Stimulated activated CD4-positive, alpha-beta T cell treated with anti-CD3 and anti-CD28 coated beads, Interleukin-1b, Interleukin-23, amount 100 ng/mL, for 1 hour (primary cell): Measurements from ENCODE around the gene DGKE.

Source experiments
- DNase-seq, 2 donors: peaks; one replicate each; pipeline ENCODE4 v3.0.0-alpha.2; 2020; ENCODE audit warnings: low read depth in 2 of 2

DGKE gene

DNA sequence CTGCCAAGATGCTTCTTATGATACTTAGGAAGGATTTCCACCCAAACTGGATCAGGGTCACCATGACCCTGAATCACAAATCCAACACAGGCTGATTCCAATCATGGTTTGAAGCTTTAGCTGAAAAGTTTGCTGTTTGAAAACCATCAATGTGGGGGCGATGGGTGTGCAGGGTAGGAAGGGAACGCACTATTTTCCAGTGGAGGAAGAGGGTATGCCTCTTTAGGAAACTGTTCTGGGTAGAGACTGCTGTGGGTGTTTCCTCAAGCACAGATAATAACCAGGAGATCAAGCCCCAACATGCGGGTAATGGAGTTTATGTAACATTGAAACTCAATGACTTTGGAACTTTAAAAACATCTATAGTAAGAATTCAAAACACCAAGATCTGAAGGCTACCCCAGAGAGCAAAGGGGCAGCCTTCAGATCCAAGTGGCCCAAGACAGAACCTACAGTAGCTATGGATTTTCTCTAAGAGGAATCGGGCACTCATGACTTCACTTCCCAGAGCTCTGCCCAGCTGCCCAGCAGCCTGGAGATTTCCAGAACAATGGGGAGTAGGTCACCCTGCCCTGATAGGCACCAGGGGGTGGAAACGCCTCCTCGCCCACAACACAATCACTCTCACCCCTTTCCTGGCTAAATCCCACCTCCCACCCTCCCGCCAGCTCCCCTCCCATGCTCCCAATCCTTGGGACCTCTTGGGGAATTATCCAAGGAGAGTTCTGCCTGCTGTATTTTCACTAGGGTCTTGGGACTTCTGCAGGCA is 57.1 kb downstream of the DGKE start:
- DNase-seq = no peak

DNA sequence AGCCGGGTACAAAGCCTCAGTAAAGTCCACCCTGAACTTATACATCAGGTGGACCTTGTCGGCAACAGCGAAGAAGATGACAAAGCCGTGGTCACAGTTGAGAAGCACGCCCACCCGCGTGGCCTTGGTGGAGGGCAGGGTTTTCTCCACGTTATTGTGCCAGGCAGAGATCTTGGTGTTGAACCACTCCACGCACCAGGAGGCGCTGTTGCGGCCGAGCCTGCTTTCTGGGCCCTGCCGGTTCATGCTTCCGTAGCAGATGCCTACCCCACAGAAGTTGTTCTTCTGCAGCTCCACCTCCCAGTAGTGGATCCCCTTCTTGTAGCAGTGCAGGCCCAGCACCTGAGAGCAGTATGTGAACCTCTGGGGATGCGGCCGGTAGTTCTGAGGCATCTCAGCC is 57.8 kb downstream of the DGKE start:
- peak in 1 of 2 donors; percentile 45 for DNase-seq

DNA sequence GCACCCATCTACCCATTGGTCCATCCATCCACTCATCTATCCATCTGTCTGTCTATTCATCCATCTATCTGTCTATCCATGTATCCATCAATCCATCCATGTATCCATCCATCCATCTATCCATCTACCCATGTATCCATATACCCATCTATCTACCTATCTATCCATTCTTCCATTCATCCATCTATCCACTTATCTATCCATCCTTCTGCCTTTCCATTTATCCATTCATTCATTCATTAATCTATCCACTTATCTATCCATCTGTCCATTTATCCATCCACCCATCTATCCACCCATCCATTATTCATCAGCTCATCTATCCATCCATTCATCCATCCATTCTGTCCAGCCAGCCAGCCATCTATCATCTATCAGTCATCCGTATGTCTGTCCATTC is 58.4 kb downstream of the DGKE start:
- no peak for DNase-seq

DNA sequence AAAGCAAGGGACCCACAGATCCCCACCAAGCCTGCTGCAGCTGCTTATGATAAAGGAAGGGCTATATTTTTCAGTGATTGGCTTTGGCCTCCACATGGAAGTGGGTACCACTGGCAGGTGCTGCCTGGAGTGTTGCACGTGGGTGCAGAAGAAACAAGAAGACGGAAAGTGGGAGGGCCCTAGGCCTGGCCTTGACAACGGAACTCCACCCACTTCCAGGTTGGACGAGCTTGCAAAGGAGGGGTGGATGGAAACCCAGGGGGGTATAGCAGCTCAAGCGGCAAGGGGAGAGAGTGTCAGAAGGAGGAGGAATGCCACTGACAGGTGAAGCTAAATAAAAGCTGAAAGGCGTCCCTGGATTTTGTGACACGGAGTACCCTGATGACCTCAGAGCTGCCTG is 59.6 kb downstream of the DGKE start:
- DNase-seq = no peak

DNA sequence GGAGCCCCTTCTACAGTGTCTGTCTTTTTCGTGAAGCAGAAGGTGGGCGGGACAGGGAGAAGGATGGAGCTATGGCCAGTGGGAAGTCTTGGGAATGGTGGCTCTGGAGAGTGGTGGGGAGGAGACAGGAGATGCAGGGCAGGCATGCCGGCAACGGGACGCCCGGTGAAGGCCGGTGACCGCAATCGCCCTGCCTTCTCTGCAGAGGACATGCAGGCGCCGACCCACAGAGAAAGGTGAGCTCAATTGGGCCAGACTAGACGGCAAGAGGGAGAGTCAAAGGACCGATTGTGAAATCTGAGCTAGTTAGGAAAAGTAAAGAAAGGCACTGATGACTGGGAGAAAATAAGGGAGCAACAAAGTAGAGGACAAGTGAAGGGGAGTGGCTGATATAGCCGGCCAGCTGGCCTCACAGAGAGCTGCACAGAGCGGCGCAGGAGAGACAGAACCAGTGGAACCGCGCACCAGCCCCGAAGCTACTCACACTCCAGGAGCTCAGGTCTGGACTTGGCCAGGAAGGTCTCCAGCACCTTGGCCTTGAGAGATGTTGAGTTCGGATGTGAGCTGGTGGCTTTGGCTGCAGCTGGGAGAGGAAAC is 61.0 kb downstream of the DGKE start:
- no peak for DNase-seq

DNA sequence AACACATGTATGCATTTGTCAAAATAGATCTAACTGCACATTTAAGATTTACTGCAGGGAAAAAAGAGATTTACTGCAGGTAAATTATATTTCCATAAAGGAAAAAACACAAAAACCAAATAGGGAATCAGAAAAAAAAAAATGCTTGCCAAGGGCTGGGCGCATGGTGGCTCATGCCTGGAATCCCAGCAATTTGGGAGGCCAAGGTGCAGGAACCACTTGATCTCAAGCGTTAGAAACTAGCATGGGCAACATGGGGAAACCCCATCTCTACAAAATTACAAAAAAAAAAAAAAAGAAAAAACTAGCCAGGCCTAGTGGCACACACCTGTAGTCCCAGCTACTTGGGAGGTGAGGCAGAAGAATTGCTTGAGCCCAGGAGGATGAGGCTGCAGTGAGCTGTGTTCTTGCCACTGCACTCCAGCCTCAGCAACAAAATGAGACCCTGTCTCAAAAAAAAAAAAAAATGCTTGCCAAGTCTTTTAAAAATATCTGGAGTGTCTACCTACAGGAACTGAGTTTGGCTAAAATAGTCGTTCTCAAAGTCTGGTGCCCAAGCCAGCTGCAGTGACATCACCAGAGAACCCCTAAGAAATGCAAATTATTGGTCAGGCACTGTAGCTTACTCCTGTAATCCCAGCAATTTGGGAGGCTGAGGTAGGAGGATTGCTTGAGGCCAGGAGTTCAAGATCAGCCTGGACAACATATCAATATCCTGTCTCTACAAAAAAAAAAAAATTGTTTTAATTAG is 62.4 kb downstream of the DGKE start:
- DNase-seq = no peak

DNA sequence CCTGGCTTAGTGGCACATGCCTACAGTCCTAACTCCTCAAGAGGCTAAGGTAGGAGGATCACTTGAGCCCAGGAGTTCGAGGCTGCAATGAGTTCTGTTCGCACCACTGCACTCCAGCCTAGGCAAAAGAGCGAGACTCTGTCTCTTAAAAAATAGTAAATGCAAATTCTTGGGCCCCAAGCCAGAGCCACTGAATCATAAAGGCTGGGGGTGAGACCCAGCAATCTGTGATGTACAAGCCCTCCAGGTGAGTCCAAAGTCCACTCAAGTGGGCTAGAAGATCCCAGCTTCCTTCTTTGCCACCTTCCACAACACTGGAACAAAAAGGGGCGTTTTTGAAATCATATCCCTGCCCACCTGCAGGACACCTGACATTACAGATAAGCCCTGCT is 63.0 kb downstream of the DGKE start:
- no peak for DNase-seq

DNA sequence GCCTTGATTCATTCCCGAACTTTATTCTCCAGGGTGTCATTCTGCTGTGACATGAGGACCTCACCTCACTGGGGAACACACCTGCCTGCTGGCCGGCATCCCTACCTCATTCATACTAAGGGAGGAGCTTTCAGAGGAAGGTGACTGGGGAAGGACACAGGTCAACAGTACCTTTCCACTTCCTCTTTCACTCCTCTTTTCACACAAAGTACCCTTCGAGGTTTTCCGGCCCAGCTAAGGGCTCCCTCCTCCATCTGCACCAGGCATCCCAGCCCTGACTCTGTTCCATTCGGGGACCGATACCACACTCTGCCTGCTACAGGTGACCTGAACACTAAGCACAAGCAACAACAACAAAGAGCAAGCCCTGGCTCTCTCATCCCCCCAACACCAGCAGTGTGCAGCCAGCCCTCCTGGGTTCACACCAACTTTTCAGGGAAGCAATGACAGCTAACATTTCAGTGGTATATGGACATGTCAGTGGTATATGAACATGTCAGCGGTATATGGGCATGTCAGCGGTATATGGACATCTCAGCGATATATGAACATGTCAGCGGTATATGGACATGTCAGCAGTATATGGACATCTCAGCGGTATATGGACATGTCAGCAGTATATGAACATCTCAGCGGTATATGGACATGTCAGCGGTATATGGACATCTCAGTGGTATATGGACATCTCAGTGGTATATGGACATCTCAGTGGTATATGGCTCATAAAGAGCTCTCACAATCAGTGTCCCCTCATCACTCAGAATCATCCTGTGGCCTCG is 63.9 kb downstream of the DGKE start:
- no peak for DNase-seq

DNA sequence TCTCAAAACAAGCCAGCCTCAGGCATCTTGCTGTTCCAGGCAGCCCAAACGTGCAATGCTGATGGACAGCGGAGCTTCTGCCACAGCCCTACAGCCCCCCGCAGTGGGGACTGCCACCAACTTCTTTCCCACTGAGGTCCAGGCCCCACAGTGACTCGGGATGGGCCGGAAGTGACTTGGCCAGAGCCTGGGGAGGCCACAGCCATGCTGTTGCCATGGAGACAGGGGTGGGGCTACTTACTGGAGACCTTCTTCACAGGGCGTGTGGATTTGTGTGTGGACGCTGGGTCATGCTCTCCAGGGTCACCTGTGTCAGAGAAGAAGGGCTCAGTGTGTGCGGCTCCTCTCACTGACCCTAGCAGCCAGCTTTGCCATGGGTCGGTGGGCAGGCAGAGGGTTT is 64.9 kb downstream of the DGKE start:
- no peak for DNase-seq

DNA sequence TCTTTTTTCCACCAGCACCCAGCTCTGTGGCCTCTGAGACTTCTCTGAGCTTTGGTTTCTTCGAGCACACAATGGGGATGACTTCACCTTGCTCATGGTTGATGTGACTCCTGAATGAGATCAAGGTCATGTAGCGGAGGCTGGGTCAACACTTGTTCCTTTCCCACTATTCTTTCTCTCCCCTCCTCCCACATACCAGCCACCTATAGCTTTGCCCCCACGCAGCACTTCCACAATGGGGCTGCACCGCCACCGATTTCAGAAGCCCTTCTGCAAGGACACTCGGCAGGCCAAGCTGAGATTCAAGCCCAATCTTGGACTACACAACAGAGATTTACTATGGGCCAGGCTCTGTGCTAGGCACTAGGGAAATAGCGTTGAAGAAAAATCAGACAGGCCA is 65.5 kb downstream of the DGKE start:
- DNase-seq = no peak

DNA sequence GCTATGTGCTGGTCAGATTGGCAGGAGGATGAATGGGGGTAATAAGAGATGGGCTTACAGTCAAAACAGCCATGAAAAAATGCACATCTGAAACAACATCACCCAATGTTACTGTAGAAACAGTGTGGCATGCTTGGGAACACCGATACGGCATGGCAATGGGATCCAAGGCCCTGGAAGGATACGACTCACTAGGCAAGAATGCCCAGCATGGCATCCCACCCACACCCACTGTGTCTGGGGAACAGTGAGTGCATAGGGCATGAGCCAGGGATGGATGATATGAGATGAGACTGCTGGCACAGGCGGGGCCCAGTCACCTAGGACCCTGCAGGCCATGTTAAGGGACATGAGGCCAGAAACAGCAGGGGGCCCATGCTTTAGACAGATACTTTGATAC is 68.4 kb downstream of the DGKE start:
- no peak for DNase-seq

DNA sequence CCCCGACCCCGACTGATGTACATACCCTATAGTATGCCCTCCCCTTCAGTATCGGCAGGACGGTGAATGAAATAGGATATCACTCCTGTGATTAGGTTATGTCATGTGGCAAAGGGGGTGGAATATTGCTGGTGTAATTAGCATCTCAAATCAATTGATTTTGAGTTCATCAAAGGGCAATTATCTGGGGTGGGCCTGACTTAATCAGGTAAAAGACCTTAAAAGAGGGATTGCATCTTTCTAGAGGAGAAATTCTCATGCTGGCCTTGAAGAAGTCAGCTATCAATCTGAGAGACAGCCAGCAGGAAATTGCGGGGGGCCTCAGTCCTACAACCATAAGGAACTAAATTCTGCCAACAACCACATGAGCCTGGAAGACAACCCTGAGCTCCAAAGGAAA is 69.6 kb downstream of the DGKE start:
- no peak for DNase-seq

DNA sequence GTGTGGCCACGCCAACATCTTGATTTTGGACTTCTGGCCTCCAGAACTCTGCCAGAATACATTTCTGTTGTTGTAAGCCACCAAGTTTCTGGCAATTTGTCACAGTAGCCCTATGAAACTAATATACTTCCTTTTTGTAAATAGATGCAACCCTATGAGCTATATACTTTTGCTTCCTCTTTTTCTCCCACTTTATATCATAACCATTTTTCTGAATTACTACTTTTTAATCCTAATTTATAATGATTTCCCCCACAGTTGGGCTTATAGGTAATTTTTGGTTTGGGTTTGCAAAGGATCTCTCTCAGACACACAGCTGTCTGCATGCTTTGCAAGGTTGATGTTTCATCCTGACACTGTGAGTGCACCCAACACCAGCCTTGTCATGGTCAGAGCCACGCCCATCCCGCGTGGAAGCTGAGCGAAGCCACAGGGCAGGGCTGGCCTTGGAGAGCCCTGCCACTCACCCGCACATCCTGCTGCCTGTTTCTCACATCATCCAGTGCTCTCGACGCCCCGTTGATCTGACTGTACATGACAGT is 74.1 kb downstream of the DGKE start:
- DNase-seq = no peak

DNA sequence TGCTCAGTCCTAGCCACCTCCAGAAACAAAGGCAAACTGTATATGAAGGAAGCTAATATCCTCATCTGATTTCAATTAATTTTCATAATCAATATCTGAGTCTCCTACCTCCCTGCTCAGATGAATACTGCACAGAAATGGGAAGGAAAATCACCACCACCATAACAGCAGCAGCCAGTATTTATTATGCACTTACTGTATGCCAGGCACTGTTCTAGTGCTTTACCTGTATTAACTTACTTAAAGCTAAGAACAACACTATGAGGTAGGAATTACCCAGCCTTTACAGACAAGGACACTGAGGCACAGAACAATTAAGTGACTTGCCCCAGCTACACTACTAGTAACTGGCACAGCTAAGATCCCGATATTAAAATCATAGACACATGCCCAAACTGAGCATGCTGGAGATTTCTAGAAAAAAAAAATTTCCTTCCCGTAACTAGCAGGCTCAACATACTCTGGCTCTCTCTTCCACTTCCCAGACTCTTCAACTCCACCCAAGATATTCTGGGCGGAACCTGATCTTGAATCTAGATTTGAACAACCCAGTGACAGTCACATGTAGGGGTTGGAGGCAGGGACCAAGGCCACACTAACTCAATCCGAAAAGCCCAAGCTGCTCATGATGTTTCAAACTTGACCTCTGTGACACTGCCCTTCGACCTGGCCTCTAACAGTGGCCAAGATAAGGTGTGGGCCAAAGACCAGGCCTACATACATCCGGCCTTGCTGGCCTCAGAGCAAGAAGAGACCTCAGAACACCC is 76.0 kb downstream of the DGKE start:
- no peak for DNase-seq

DNA sequence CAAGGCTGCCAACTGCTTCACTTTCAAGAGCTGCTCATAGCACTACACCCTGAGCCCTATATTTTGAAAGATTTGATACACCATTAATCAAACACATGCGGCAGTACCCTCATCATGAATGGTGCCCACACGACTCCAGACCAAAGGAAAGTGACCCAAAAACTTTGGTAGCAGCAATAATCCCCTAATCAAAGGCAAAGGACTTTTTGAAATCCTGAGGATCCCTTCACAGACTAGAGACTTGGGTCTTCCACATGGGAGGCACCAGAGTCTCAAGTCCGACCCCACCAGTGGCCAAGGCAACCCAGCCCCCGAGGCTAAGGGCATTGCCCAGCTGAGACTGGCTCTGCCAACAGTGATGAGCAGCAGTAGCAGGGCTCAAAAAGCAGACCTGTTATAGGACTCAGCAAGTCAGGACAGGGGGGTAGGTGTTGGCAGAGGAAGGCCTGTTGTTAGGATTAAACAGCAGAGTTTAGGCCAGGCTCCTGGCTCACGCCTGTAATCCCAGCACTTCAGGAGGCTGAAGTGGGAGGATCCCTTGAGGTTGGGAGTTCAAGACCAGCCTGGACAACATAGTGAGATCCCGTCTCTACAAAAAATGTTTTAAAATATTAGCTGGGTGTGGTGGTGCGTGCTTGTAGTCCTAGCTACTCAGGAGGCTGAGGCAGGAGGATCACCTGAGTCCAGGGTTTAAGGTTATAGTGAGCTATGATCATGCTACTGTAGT is 76.7 kb downstream of the DGKE start:
- DNase-seq = no peak

DNA sequence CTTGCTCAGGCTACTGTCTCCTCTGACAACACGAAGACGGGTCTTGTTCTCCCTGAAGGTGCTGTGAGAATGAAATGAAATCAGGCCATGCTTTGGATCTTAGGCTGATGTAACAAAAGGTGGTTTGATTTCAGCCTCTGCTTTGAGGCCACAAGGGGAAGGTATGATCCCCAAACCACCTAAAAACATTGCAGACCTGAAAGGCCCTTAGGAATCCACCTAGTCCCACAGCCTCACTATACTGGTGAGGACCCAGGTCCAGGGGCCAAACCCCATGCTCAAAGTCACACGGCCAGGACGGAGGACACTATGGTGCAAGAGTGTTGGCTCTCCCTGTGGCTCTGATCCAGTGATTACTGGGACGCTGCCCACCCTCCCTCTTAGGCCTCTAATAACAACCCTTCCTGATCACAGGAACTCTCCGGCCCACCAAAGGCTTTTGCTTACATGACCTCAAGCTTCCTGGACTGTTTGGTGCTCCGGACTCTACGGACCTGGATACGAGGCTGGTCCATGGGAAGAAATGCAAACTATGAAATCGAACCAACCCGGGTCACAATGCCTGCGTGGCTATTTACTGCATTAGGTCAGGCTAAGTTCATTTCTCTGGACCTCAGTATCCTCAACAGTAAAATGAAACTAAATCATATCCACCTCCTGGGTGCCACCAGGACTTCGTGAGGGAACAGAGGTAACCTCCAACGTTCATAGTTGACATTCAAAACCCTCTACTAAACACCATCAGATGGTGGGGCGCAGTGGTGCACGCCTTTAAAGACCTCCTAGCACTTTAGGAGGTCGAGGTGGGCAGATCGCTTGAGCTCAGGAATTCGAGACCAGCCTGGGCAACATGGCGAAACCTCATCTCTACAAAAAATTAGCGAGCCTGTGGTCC is 78.4 kb downstream of the DGKE start:
- DNase-seq = no peak

DNA sequence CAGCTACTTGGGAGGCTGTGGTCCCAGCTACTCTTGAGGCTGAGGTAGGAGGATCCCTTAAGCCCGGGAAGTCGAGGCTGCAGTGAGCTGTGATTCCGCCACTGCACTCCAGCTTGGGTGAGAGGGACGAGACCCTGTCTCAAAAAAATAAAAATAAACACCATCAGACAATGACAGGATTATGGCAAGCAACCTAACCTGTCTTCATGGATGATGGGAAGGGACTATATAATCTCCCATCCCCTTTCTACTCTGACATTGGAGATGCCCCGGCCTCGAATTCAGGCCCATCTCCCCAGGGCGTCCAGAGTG is 79.0 kb downstream of the DGKE start:
- no peak for DNase-seq

DNA sequence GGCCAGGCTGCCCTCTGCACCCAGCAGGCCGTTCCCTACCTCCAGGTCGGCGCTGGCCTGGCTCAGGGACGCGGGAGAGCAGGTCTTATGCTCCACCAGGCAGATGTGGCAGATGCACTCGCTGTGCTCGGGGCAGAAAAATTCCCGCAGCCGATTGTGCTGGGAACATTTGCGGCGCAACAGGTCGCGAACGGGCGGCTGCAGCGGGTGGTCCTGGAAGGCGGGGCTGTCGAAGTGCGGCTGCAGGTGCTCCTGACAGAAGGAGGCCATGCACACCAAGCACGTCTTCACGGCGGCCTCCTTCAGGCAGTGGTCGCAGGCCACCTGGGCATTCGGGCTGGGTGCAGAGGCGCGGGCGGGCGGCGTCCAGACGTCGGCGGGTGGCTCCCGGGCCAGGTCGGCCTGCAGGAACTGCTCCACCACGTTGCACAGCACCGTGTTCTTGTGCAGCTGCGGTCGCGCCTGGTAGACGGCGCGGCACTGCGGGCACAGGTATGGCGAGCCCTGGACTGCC is 79.5 kb downstream of the DGKE start:
- no peak for DNase-seq

DNA sequence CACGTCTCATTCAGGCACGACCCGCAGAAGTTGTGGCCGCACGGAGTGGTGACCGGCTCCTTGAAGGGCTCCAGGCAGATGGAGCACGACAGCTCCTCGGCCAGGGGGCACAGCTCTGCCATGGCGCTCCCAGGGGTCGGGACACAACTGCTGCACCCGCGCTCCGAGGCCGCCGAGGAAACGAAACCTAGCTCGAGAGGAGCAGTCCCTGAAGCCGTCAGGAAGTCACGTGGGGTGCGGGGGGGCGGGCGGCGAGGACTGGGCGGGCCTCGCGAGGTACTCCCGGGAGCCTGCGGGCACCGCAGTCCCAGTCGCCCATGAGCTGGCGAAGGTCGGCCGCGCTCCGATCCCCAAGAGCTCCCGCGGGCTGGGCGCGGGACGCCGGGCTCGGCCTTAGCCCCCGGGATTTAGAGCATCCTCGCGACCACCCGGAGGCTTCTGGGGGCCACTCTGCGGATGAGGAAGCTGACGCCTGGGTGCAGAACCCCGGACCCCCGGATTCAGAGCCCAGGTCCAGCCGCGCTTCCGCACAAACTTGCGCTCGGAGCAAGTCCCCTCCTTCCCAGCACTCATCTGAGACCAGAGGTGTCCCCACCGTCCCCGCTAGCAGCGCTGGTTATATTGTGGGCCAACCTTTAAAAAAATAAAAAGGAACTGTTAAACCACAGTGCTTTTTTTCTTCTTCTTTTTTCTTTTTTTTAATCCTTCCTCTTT is 80.1 kb downstream of the DGKE start, which contains the start of gene TRIM25:
Gene TRIM25 (minus strand): TSS at position 183 of the 714 bp plus-strand sequence. CDS start 61 bp downstream, at position 122.
- DNase-seq = peak; percentile 63 to 77
